ENCODE measurements around the gene COL4A6.
"Not testable (repeated sequence)": the region's sequence is repeated elsewhere in the genome, so short reads cannot be mapped to it uniquely, and the experiment has no call there.

COL4A6 gene

DNA sequence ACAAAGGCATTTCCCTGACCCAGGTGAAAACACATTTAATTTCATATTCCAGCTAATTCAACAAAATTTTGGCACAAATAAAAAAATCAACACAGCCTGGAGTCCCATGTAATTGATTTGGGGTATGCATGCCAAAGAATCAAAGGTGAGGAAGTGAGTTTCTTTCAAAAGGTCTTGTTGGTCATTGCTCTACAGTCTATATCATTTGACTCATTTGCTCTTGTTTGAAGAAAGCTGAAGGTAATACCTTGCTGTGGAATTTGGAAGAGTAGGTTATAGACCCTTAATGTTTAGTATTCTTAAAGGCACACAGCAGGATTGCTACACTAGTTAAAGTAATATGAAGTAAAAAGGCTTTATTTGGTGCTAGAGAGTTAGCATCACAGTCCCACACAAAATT is 25.4 kb downstream of the COL4A6 start:
- H2AFZ ChIP-seq (ENCODE audit: low read length, unreplicated experiment): no peak overlapping the region
- no peaks in the 10 kb centered on the region for H3K79me2 ChIP-seq (ENCODE audit: control insufficient read depth, insufficient read depth, low read length, unreplicated experiment)
- no peaks in the 10 kb centered on the region for H3K27me3 ChIP-seq (ENCODE audit: insufficient read depth, low read length)

DNA sequence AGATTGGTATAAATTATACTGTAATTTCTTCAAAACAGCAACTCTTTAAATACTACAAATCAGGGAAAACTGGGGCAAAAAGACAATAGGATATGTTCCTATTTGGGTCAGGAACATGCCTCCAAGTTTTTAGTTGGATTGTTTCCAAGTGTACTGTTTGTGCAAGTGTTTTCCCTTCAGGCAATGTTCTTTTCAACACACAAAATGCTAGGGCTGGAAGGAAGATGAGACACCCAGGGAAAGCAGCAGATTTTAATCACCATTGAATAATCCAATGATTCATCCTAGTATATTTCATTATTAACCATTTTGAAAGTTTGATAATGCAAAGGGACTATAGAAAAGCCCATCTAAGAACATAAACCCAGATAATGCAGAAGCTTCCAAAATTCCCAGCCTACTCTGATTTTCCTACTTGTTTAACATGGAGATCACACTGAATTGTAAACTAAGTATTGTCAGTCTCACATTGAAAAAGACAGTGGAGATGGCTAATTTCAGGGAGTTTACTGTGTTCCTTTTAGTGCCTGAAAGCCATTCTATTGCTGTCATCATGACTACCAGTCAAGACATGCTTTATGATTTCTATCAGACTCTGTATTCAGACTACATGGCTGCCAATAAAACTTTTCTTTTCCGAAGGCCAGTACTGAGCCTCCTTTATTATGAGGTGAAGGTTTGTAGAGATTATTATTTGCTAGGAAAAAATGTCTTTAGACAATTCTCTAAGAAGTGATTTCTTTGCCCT is 38.6 kb downstream of the COL4A6 start:
- H3K27me3 ChIP-seq (ENCODE audit: insufficient read depth, low read length): no peaks in the 10 kb centered on the region
- H3K4me1 ChIP-seq (ENCODE audit: control insufficient read depth, insufficient read depth, low read length, unreplicated experiment): peaks cover 49% of the 10 kb centered on the region
- no peaks in the 10 kb centered on the region for H3K36me3 ChIP-seq (ENCODE audit: insufficient read depth, low read length)
- no peaks in the 10 kb centered on the region for H3K79me2 ChIP-seq (ENCODE audit: control insufficient read depth, insufficient read depth, low read length, unreplicated experiment)
- H3K4me3 ChIP-seq (ENCODE audit: low read depth, low read length): peak overlapping the region; percentile 45; the same call in 1 of the 2 replicates
- H2AFZ ChIP-seq (ENCODE audit: low read length, unreplicated experiment): peak overlapping the region; percentile 6
- peak overlapping the region; percentile 89 for H3K27ac ChIP-seq (ENCODE audit: low read depth, low read length)

More for the DNA sequence above, 25.4 kb downstream of the COL4A6 start:
- Histone ChIP-seq H3K4me3 (ENCODE audit: low read depth, low read length) (no peak overlapping the region), H3K4me1 (ENCODE audit: control insufficient read depth, insufficient read depth, low read length, unreplicated experiment) (peaks cover 3% of the 10 kb centered on the region), H3K36me3 (ENCODE audit: insufficient read depth, low read length) (no peaks in the 10 kb centered on the region), H3K27ac (ENCODE audit: low read depth, low read length) (no peak overlapping the region)

DNA sequence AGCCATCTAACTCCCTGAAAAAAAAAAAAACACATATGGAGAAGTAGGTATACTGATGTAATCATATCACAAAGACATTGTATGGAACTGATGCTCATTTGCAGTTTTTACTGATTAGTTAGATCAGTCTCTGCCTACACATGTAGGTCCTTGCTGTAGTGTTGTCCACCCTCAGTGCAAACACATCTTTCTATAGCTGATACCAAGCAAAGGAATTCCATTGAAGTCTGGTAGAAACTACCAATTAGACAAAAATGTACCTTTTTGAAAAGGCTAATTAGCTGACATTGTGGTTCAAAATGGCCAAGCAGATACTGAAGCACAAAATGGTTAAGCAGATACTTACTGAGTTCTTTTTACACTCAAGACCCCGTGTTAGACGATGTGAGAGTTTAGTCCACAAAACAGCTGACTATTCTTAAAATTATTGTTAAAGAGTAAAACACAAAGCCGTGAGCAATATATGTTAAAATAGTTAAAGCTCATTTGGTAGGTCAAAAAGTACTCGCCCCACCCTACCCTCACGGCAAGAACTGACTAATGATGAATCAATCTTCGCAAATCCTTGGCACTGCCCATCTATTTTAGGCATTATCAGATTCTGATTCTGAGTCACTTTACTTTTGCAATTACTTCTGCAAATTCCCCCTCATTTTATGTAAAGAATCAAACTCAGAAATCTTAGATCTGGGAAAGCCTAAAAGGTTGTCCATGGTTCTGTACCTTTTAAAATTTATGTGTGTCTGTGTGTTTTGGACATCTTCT is 40.4 kb downstream of the COL4A6 start:
- H3K27me3 ChIP-seq (ENCODE audit: insufficient read depth, low read length): no peaks in the 10 kb centered on the region
- H3K27ac ChIP-seq (ENCODE audit: low read depth, low read length): peak overlapping the region; percentile 89
- H3K4me3 ChIP-seq (ENCODE audit: low read depth, low read length): peak overlapping the region; percentile 74
- H3K36me3 ChIP-seq (ENCODE audit: insufficient read depth, low read length): no peaks in the 10 kb centered on the region
- H3K79me2 ChIP-seq (ENCODE audit: control insufficient read depth, insufficient read depth, low read length, unreplicated experiment): no peaks in the 10 kb centered on the region
- peaks cover 49% of the 10 kb centered on the region for H3K4me1 ChIP-seq (ENCODE audit: control insufficient read depth, insufficient read depth, low read length, unreplicated experiment)
- H2AFZ ChIP-seq (ENCODE audit: low read length, unreplicated experiment): peak overlapping the region; percentile 30

DNA sequence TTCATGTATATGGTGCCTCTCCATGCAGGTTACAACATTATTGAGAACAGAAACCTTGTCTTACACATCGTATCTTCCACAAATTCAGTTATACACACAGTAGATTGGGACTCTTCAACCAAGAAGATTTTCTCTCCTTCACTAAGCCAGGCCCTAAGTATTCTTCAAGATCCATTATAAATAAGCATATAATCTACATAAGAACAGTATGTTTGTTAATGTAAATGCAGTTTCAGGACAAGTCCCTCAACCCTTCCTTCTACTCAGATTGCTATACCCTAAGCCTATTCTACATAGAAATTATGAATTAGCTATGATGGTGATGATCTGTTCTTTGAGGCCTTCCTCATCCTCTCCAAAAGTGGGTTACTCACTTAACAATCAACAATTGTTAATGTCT is 41.2 kb downstream of the COL4A6 start:
- Histone ChIP-seq H3K4me3 (ENCODE audit: low read depth, low read length) (peak overlapping the region; percentile 74), H3K36me3 (ENCODE audit: insufficient read depth, low read length) (no peaks in the 10 kb centered on the region), H3K27ac (ENCODE audit: low read depth, low read length) (peak overlapping the region; percentile 89), H2AFZ (ENCODE audit: low read length, unreplicated experiment) (no peak overlapping the region), H3K27me3 (ENCODE audit: insufficient read depth, low read length) (no peaks in the 10 kb centered on the region), H3K79me2 (ENCODE audit: control insufficient read depth, insufficient read depth, low read length, unreplicated experiment) (no peaks in the 10 kb centered on the region), H3K4me1 (ENCODE audit: control insufficient read depth, insufficient read depth, low read length, unreplicated experiment) (peaks cover 49% of the 10 kb centered on the region)

DNA sequence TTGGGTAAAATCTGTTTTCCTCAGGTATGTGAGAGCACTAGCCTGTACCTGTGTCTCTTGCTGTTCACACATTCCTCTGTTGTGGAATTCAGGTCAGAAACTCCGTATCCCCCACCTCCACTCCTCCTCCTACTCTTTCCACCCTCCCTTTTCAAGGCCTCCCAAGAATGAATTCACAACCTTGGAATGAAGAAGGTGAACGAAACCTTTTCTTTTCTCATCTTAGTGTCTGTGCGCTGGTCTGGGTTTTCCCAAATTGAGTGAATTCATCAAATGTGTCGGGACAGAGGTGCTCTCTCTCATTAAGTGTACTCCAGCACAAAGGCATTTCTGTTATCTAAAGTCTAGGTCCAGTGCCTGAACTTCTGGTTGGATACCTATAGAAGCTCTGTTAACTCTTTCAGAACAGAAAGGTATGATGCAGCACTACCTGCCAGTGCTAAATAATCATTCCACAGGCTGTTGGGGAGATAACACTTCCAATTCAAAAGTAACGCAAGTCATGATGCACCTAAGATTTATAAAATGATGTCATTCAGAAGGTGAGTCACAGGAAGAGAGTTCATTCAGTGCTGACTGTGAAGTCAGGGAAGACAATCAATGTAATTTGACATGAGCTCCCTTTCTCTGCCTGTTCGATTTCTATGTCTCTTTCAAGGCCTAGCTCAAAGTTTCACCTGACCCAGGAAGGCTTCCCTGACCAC is 41.9 kb downstream of the COL4A6 start:
- Histone ChIP-seq H3K4me3 (ENCODE audit: low read depth, low read length) (0 out of 2 replicates have a peak overlapping the region, but pooled peaks have one; percentile 74), H3K36me3 (ENCODE audit: insufficient read depth, low read length) (no peaks in the 10 kb centered on the region), H3K27ac (ENCODE audit: low read depth, low read length) (peak overlapping the region; percentile 89), H3K79me2 (ENCODE audit: control insufficient read depth, insufficient read depth, low read length, unreplicated experiment) (no peaks in the 10 kb centered on the region), H3K4me1 (ENCODE audit: control insufficient read depth, insufficient read depth, low read length, unreplicated experiment) (peaks cover 46% of the 10 kb centered on the region), H3K27me3 (ENCODE audit: insufficient read depth, low read length) (no peaks in the 10 kb centered on the region), H2AFZ (ENCODE audit: low read length, unreplicated experiment) (no peak overlapping the region)

DNA sequence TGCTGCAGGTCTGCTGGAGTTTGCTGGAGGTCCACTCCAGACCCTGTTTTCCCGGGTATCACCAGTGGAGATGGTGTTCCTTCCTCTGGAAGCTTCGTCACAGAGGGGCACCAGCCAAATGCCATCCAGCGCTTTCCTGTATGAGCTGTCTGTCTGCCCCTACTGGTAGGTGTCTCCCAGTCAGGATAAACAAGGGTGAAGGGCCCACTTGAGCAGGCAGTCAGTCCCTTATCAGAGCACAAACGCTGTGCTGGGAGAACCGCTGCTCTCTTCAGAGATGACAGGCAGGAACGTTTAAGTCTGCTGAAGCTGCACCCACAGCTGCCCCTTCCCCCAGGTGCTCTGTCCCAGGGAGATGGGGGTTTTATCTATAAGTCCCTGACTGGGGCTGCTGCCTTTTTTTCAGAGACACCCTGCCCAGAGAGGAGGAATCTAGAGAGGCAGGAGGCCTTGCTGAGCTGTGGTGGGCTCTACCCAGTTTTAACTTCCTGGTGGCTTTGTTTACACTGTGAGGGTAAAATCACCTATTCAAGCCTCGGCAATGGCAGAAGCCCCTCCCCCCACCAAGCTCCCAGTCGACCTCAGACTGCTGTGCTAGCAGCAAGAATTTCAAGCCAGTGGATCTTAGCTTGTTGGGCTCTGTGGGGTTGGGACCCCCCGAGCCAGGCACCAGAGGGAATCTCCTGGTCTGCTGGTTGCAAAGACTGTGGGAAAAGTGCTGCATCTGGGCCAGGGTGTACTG is 47.1 kb downstream of the COL4A6 start:
- H2AFZ ChIP-seq (ENCODE audit: low read length, unreplicated experiment); H3K27me3 ChIP-seq (ENCODE audit: insufficient read depth, low read length): not testable (repeated sequence)

DNA sequence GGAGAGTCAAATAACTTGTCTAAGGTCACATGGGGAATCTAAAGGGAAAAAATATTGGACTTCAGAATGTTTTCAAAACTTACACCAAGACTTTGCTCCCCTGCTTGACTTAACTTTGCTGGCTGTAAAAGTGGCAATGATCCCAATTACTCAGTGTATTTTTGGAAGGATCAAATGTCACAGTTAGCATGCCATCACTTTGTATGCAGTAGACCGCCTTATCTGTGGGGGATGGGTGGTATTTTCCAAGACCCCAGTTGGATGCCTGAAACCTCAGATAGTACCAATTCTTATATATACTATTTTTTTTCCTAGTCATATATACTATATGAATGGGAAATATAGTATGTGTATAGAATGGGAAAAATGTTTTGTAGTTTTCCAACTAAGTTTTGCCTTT is 53.4 kb downstream of the COL4A6 start:
- Histone ChIP-seq H3K36me3 (ENCODE audit: insufficient read depth, low read length) (no peaks in the 10 kb centered on the region), H3K27me3 (ENCODE audit: insufficient read depth, low read length) (no peaks in the 10 kb centered on the region), H2AFZ (ENCODE audit: low read length, unreplicated experiment) (no peak overlapping the region), H3K27ac (ENCODE audit: low read depth, low read length) (no peak overlapping the region), H3K4me3 (ENCODE audit: low read depth, low read length) (no peak overlapping the region), H3K79me2 (ENCODE audit: control insufficient read depth, insufficient read depth, low read length, unreplicated experiment) (no peaks in the 10 kb centered on the region), H3K4me1 (ENCODE audit: control insufficient read depth, insufficient read depth, low read length, unreplicated experiment) (no peaks in the 10 kb centered on the region)

More for the DNA sequence above, 47.1 kb downstream of the COL4A6 start:
- H3K4me1 ChIP-seq (ENCODE audit: control insufficient read depth, insufficient read depth, low read length, unreplicated experiment); H3K27ac ChIP-seq (ENCODE audit: low read depth, low read length); H3K4me3 ChIP-seq (ENCODE audit: low read depth, low read length); H3K79me2 ChIP-seq (ENCODE audit: control insufficient read depth, insufficient read depth, low read length, unreplicated experiment); H3K36me3 ChIP-seq (ENCODE audit: insufficient read depth, low read length): not testable (repeated sequence)

DNA sequence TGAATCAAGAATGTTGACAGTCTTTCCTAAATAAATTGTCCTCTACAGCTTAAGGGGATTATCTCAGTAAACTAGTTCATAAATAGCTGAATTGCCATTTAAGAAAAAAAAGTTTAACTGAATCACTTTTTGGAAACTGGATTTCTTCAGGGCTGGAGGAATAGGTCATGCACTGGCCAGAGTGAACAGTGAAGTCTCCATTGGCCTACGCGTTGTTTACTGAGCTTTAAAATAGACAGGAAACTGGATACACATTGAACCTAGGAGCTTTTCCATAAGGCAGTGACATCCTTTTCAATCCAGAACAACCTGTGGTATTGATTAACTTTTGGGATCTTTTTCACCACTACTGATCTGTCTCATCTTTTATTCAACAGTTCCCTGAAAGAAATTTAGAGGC is 58.0 kb downstream of the COL4A6 start:
- Histone ChIP-seq H3K4me3 (ENCODE audit: low read depth, low read length) (no peak overlapping the region), H3K27ac (ENCODE audit: low read depth, low read length) (no peak overlapping the region), H3K79me2 (ENCODE audit: control insufficient read depth, insufficient read depth, low read length, unreplicated experiment) (no peaks in the 10 kb centered on the region), H2AFZ (ENCODE audit: low read length, unreplicated experiment) (no peak overlapping the region), H3K4me1 (ENCODE audit: control insufficient read depth, insufficient read depth, low read length, unreplicated experiment) (no peaks in the 10 kb centered on the region), H3K27me3 (ENCODE audit: insufficient read depth, low read length) (no peaks in the 10 kb centered on the region), H3K36me3 (ENCODE audit: insufficient read depth, low read length) (no peaks in the 10 kb centered on the region)

DNA sequence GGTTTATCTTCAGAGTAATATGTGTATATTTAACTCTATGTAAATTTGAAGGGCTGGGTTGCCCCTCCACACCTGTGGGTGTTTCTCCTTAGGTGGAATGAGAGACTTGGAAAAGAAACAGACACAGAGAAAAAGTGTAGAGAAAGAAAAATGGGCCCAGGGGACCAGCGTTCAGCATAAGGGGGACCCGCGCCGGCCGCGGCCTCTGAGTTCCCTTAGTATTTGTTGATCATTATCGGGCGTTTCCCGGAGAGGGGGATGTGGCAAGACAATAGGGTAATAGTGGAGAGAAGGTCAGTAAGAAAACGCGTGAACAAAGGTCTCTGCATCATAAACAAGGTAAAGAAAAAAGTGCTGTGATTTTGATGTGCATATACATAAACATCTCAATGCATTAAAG is 61.4 kb downstream of the COL4A6 start:
- not testable (repeated sequence) for H3K4me1 ChIP-seq (ENCODE audit: control insufficient read depth, insufficient read depth, low read length, unreplicated experiment); H3K27ac ChIP-seq (ENCODE audit: low read depth, low read length); H3K79me2 ChIP-seq (ENCODE audit: control insufficient read depth, insufficient read depth, low read length, unreplicated experiment); H2AFZ ChIP-seq (ENCODE audit: low read length, unreplicated experiment); H3K4me3 ChIP-seq (ENCODE audit: low read depth, low read length); H3K36me3 ChIP-seq (ENCODE audit: insufficient read depth, low read length); H3K27me3 ChIP-seq (ENCODE audit: insufficient read depth, low read length)

DNA sequence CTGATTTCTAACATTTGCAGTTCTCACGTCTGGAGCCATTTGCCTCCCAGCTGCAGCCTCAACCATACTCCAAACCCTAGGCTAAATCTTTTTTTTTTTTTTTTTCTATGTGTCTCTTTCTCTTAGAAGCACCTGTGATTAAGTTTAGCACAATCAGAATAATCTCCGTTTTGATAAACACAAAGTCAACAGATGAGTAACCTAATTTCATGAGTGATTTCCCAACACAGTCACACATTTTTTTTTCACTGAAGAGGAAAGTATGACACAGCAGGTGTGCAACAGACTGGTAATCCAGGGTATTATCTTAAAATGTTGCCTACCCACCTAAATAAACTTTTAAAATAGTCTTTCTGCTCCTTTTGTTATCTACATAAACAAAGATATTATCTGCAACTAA is 62.6 kb downstream of the COL4A6 start:
- H3K4me1 ChIP-seq (ENCODE audit: control insufficient read depth, insufficient read depth, low read length, unreplicated experiment); H3K27ac ChIP-seq (ENCODE audit: low read depth, low read length); H3K4me3 ChIP-seq (ENCODE audit: low read depth, low read length); H3K27me3 ChIP-seq (ENCODE audit: insufficient read depth, low read length); H3K79me2 ChIP-seq (ENCODE audit: control insufficient read depth, insufficient read depth, low read length, unreplicated experiment); H3K36me3 ChIP-seq (ENCODE audit: insufficient read depth, low read length); H2AFZ ChIP-seq (ENCODE audit: low read length, unreplicated experiment): not testable (repeated sequence)

All from ACC112 (cell line).